ENCODE measurements around the gene FAM199X. TPM values are rescaled to one million over a fixed set of nuclear protein-coding genes. Genes with fewer than 3 reads are reported as not detected.

The FAM199X gene
- total and polyA plus RNA-seq, 2 donors (not counting 1 experiment from before 2014, with no cell fraction given) = 3.6 to 19.2 TPM

- intact Hi-C loops (cut with micrococcal nuclease) = no loop called here
- no peaks in the 10 kb centered on the region for H4K20me1 ChIP-seq (ENCODE audit: control insufficient read depth, insufficient read depth, low read length, poor library complexity, severe bottlenecking)
- no peak overlapping the region for H3K27ac ChIP-seq (ENCODE audit: low read length in 2 of 2)
- peak; percentile 76 for TF ChIP-seq CTCF (IDR thresholded peaks at IDR 0.05)
- no peak for TF ChIP-seq EZH2 (IDR thresholded peaks at IDR 0.05; ENCODE audit: borderline replicate concordance, insufficient read depth, low read depth, low read length, poor library complexity, severe bottlenecking)
- no peak overlapping the region for H3K4me3 ChIP-seq (ENCODE audit: control extremely low read depth in 1 of 5, extremely low read depth in 1 of 5, insufficient read depth in 1 of 5, low read depth in 2 of 5, low read length in 4 of 5)
- peak; percentile 29 for DNase-seq
- no peak for ATAC-seq (ENCODE audit: low read depth)
- CTCF ChIA-PET = interaction anchor here (0.8 to 2.0 kb wide), 10 partner anchors 9 to 278 kb away, joined by 3 to 7 read pairs (median 3); no protein-coding TSS in a partner anchor
- H3K79me2 ChIP-seq (ENCODE audit: control insufficient read depth, insufficient read depth, low read length) = no peaks in the 10 kb centered on the region
- Mint-ChIP-seq H3K4me1 (no peaks in the 10 kb centered on the region), H3K27me3 (no peaks in the 10 kb centered on the region), H3K4me3 (no peak overlapping the region), H3K27ac (no peak overlapping the region), H3K9me3 (ENCODE audit: insufficient read depth) (no peaks in the 10 kb centered on the region)
- no peaks in the 10 kb centered on the region for H3K9me3 ChIP-seq (ENCODE audit: control extremely low read depth in 1 of 3, control insufficient read depth in 2 of 3, insufficient read depth in 1 of 3, low read length in 2 of 3)
- no peak overlapping the region for H2AFZ ChIP-seq (ENCODE audit: insufficient read depth, low read depth, low read length, poor library complexity, severe bottlenecking)
- no CpG with 5 or more reads among the region's 1 CpG for WGBS (ENCODE audit: insufficient coverage)
- H3K36me3 ChIP-seq (replicated peaks in 1 of 2; ENCODE audit: control extremely low read depth in 1 of 2, control insufficient read depth in 1 of 2, extremely low read depth in 1 of 2, insufficient read depth in 2 of 2, low read length in 1 of 2) = peaks cover 0 to 4% of the 10 kb centered on the region in 2 experiments
- H3K9ac ChIP-seq (ENCODE audit: low read length) = no peak overlapping the region
- H3K27me3 ChIP-seq (replicated peaks in 1 of 4; ENCODE audit: control extremely low read depth in 1 of 4, control insufficient read depth in 3 of 4, insufficient read depth in 4 of 4, low read length in 3 of 4) = no peaks in the 10 kb centered on the region
- no peaks in the 10 kb centered on the region for H3K4me1 ChIP-seq (ENCODE audit: control insufficient read depth in 2 of 2, insufficient read depth in 2 of 2, low read length in 2 of 2)
- H3K4me2 ChIP-seq (replicated peaks; ENCODE audit: low read depth, low read length, poor library complexity, severe bottlenecking) = no peak overlapping the region
- POLR2A ChIA-PET = no interaction called here
Measured at GRCh38 chrX:104195489-104196084, 29.3 kb downstream of the FAM199X start.

DNA sequence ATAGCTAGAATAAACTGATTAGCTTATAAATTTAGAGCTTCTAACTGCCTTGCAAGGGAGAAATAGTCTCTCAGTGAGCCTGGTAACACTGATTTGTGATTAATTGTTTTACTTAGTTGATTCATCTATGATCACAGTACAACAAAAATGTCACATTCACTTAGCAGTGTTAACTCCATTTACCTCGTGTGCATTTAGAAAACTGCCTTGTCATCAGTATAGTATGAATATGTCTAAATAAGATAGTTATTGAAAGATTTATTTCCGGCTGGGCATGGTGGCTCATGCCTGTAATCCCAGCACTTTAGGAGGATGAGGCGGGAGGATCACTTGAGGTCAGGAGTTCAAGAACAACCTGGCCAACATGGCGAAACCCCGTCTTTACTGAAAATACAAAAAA is 39.3 kb downstream of the FAM199X start:
- Histone ChIP-seq H3K27me3 (replicated peaks in 1 of 4; ENCODE audit: control extremely low read depth in 1 of 4, control insufficient read depth in 3 of 4, insufficient read depth in 4 of 4, low read length in 3 of 4) (no peaks in the 10 kb centered on the region), H3K79me2 (ENCODE audit: control insufficient read depth, insufficient read depth, low read length) (no peaks in the 10 kb centered on the region), H3K36me3 (replicated peaks in 1 of 2; ENCODE audit: control extremely low read depth in 1 of 2, control insufficient read depth in 1 of 2, extremely low read depth in 1 of 2, insufficient read depth in 2 of 2, low read length in 1 of 2) (no peaks in the 10 kb centered on the region), H3K4me3 (ENCODE audit: control extremely low read depth in 1 of 5, extremely low read depth in 1 of 5, insufficient read depth in 1 of 5, low read depth in 2 of 5, low read length in 4 of 5) (no peak overlapping the region), H3K9ac (ENCODE audit: low read length) (no peak overlapping the region), H3K4me1 (ENCODE audit: control insufficient read depth in 2 of 2, insufficient read depth in 2 of 2, low read length in 2 of 2) (no peaks in the 10 kb centered on the region), H3K9me3 (ENCODE audit: control extremely low read depth in 1 of 3, control insufficient read depth in 2 of 3, insufficient read depth in 1 of 3, low read length in 2 of 3) (no peaks in the 10 kb centered on the region), H2AFZ (ENCODE audit: insufficient read depth, low read depth, low read length, poor library complexity, severe bottlenecking) (no peak overlapping the region), H4K20me1 (ENCODE audit: control insufficient read depth, insufficient read depth, low read length, poor library complexity, severe bottlenecking) (no peaks in the 10 kb centered on the region), H3K27ac (ENCODE audit: low read length in 2 of 2) (no peak overlapping the region), H3K4me2 (replicated peaks; ENCODE audit: low read depth, low read length, poor library complexity, severe bottlenecking) (no peak overlapping the region)
- Mint-ChIP-seq H3K27me3 (no peaks in the 10 kb centered on the region), H3K27ac (no peak overlapping the region), H3K9me3 (ENCODE audit: insufficient read depth) (no peaks in the 10 kb centered on the region), H3K4me3 (no peak overlapping the region), H3K4me1 (no peaks in the 10 kb centered on the region)
- DNase-seq = no peak
- WGBS (ENCODE audit: insufficient coverage) = no CpG with 5 or more reads among the region's 5 CpGs
- intact Hi-C loops (cut with micrococcal nuclease) = no loop called here
- no peak for ATAC-seq (ENCODE audit: low read depth)
- ChIA-PET POLR2A (no interaction called here), CTCF (interaction anchor here (1.5 kb wide), 1 partner anchor 10 kb away, joined by 3 read pairs; no protein-coding TSS in a partner anchor)
- no peak for TF ChIP-seq EZH2 (IDR thresholded peaks at IDR 0.05; ENCODE audit: borderline replicate concordance, insufficient read depth, low read depth, low read length, poor library complexity, severe bottlenecking)
- TF ChIP-seq CTCF (IDR thresholded peaks at IDR 0.05) = no peak
